Breast epithelium (tissue), 3 donors: Measurements from ENCODE around the gene TTLL12.

ENCODE experiments used
- CTCF ChIP-seq, 3 donors: fragments of 450-650 bp; IDR thresholded peaks; one replicate each; pipeline ENCODE4 v1.5.1; 2016 to 2017; ENCODE audit warnings: antibody characterized with exemption in 3 of 3, mild to moderate bottlenecking in 3 of 3, moderate library complexity in 3 of 3
- POLR2AphosphoS5 ChIP-seq, 3 donors: sonication (generic); formaldehyde crosslinking; IDR thresholded peaks; one replicate each; pipeline ENCODE4 v1.6.1; 2017; ENCODE audit warnings: antibody characterized with exemption in 3 of 3

DNA sequence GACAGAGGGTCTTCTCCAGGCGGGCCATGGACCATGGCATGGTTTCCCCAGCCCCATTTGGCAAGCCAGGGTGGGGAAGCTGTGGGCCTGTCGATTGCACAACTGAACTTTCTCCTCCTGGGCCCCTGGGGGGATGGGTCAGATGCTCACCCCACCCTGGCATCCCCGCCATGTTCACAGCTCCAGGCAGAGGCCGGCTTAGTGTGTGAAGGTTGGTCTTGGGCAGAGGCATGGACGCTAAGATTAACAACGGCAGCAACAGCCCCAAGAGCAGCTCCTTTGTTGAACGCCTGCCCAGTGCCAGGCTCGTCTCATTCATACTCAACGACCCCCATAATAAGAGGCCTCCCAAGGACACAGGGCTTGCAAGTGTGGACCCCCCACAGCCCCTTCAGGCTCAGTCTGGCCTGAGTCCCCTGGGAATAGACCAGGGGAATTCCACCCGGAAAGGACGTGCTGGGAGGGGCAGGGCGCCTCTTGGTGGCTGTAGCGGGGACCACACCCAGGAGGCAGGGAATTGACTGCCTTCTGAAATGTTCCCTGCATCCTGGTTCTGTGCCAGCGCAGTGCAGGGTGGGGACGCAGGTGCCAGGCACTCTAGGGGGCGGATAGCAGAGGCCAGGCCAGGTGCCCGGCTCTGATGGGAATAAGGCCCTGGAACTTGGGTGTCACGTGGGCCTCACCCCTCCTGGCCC lies 27.3 kb downstream of the TTLL12 start:
- TF ChIP-seq CTCF (IDR thresholded peaks at IDR 0.05), result no peak
- TF ChIP-seq POLR2AphosphoS5 (IDR thresholded peaks at IDR 0.05), result no peak
